ENCODE measurements around the gene TEX30. TPM values are rescaled to one million over a fixed set of nuclear protein-coding genes. Genes with fewer than 3 reads are reported as not detected.

The TEX30 gene
- total and polyA plus RNA-seq, 2 of the 4 experiments (the other 2 are of a cell fraction) = 8.1 to 10.4 TPM

DNA sequence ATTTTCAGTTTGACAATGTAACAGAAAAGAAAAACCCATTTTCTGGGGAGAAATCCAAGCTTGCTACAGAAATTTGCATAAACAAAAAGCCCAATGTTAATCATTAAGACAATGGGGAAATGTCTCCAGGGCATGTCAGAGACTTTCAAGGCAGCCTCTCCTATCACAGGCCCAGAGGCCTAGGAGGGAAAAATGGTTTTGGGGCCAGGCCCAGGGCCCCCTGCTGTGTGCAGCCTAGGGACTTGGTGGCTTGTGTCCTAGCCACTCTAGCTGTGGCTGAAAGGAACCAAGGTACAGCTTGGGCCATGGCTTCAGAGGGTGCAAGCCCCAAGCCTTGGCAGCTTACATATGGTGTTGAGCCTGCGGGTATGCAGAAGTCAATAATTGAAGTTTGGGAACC is 8.0 kb upstream of the TEX30 start:
- Histone ChIP-seq H4K5ac (ENCODE audit: low read depth, low read length) (no peak overlapping the region), H3K56ac (ENCODE audit: extremely low read depth, insufficient read depth, low read length) (no peak overlapping the region), H2BK120ac (ENCODE audit: low read depth, low read length) (no peak overlapping the region), H3K18ac (ENCODE audit: low read depth, low read length) (no peak overlapping the region), H3K23ac (ENCODE audit: low read depth, low read length) (no peak overlapping the region), H2BK20ac (ENCODE audit: low read depth, low read length) (no peak overlapping the region), H3K4me3 (ENCODE audit: insufficient read depth, low read depth, low read length) (no peak overlapping the region), H3K27me3 (ENCODE audit: control insufficient read depth, insufficient read depth, low read length) (no peaks in the 10 kb centered on the region), H3K9me1 (ENCODE audit: insufficient read depth, low read length) (no peaks in the 10 kb centered on the region), H2AK5ac (ENCODE audit: low read depth, low read length) (no peak overlapping the region), H4K20me1 (ENCODE audit: insufficient read depth, low read length) (no peaks in the 10 kb centered on the region), H2AFZ (replicated peaks; ENCODE audit: low read length, poor library complexity) (no peak overlapping the region), H3K4me2 (ENCODE audit: low read depth, low read length) (no peak overlapping the region), H2BK15ac (ENCODE audit: low read depth, low read length) (no peak overlapping the region), H3K36me3 (ENCODE audit: control insufficient read depth, insufficient read depth, low read length) (peaks cover 1% of the 10 kb centered on the region; the same call in 1 of the 2 replicates), H3K9me3 (ENCODE audit: control insufficient read depth, insufficient read depth, low read length) (no peaks in the 10 kb centered on the region), H3K27ac (ENCODE audit: insufficient read depth, low read length) (no peak overlapping the region), H4K91ac (ENCODE audit: insufficient read depth, low read depth, low read length) (no peak overlapping the region), H2AK9ac (replicated peaks; ENCODE audit: low read depth, low read length, poor library complexity) (no peak overlapping the region), H3K9ac (ENCODE audit: low read depth, low read length) (no peak overlapping the region), H3K4ac (ENCODE audit: low read depth, low read length) (no peak overlapping the region), H2BK5ac (ENCODE audit: low read depth, low read length, poor library complexity, severe bottlenecking) (no peak overlapping the region), H3K4me1 (ENCODE audit: control insufficient read depth, insufficient read depth, low read length) (no peaks in the 10 kb centered on the region), H3K14ac (replicated peaks; ENCODE audit: low read depth, low read length) (no peak overlapping the region), H3K79me1 (ENCODE audit: low read depth in 1 of 2, low read length in 2 of 2) (no peaks in the 10 kb centered on the region), H4K8ac (ENCODE audit: low read depth in 2 of 2, low read length in 2 of 2) (no peak overlapping the region)
- ChIA-PET CTCF (no interaction called here), POLR2A (ENCODE audit: unreplicated experiment) (no interaction called here)
- TF ChIP-seq SMC3 (IDR thresholded peaks at IDR 0.05; ENCODE audit: low read depth, low read length) (no peak), CEBPB (IDR thresholded peaks at IDR 0.05; ENCODE audit: low read depth, low read length) (no peak), FOS (IDR thresholded peaks at IDR 0.05; ENCODE audit: low read depth, low read length) (no peak), MXI1 (IDR thresholded peaks at IDR 0.05; ENCODE audit: borderline replicate concordance, low read depth, low read length) (no peak), MAZ (IDR thresholded peaks at IDR 0.05; ENCODE audit: borderline replicate concordance, low read depth, low read length) (no peak), NFE2L2 (IDR thresholded peaks at IDR 0.05; ENCODE audit: low read depth, low read length) (no peak), MAFK (IDR thresholded peaks at IDR 0.05; ENCODE audit: low read depth, low read length) (no peak), RAD21 (IDR thresholded peaks at IDR 0.05; ENCODE audit: low read length) (no peak), BHLHE40 (IDR thresholded peaks at IDR 0.05; ENCODE audit: low read depth, low read length) (no peak), CHD1 (IDR thresholded peaks at IDR 0.05; ENCODE audit: low read depth, low read length) (no peak), RFX5 (IDR thresholded peaks at IDR 0.05; ENCODE audit: low read depth, low read length) (no peak), RCOR1 (IDR thresholded peaks at IDR 0.05; ENCODE audit: insufficient replicate concordance, low read length) (no peak), POLR2A (IDR thresholded peaks at IDR 0.05; ENCODE audit: low read depth, low read length) (no peak)
- TF ChIP-seq, protein P1, sequence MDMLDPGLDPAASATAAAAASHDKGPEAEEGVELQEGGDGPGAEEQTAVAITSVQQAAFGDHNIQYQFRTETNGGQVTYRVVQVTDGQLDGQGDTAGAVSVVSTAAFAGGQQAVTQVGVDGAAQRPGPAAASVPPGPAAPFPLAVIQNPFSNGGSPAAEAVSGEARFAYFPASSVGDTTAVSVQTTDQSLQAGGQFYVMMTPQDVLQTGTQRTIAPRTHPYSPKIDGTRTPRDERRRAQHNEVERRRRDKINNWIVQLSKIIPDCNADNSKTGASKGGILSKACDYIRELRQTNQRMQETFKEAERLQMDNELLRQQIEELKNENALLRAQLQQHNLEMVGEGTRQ (IDR thresholded peaks at IDR 0.05; ENCODE audit: low read depth, low read length) = no peak
- TF ChIP-seq, protein P2, sequence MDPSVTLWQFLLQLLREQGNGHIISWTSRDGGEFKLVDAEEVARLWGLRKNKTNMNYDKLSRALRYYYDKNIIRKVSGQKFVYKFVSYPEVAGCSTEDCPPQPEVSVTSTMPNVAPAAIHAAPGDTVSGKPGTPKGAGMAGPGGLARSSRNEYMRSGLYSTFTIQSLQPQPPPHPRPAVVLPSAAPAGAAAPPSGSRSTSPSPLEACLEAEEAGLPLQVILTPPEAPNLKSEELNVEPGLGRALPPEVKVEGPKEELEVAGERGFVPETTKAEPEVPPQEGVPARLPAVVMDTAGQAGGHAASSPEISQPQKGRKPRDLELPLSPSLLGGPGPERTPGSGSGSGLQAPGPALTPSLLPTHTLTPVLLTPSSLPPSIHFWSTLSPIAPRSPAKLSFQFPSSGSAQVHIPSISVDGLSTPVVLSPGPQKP (IDR thresholded peaks at IDR 0.05; ENCODE audit: borderline replicate concordance, low read depth, low read length) = no peak
- TF ChIP-seq, protein P3, sequence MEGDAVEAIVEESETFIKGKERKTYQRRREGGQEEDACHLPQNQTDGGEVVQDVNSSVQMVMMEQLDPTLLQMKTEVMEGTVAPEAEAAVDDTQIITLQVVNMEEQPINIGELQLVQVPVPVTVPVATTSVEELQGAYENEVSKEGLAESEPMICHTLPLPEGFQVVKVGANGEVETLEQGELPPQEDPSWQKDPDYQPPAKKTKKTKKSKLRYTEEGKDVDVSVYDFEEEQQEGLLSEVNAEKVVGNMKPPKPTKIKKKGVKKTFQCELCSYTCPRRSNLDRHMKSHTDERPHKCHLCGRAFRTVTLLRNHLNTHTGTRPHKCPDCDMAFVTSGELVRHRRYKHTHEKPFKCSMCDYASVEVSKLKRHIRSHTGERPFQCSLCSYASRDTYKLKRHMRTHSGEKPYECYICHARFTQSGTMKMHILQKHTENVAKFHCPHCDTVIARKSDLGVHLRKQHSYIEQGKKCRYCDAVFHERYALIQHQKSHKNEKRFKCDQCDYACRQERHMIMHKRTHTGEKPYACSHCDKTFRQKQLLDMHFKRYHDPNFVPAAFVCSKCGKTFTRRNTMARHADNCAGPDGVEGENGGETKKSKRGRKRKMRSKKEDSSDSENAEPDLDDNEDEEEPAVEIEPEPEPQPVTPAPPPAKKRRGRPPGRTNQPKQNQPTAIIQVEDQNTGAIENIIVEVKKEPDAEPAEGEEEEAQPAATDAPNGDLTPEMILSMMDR (conservative IDR thresholded peaks at IDR 0.05; ENCODE audit: low read depth, low read length) = no peak
- DNase-seq = no peak
- intact Hi-C loops (cut with micrococcal nuclease) = no loop called here
- ATAC-seq (ENCODE audit: low read depth) = no peak
- WGBS, 2 experiments (ENCODE audit: extremely low coverage in 2 of 2, insufficient read length in 1 of 2) = no CpG with 5 or more reads among the region's 1 CpG
- dilution Hi-C loops (cut with HindIII; ENCODE audit: low sequenced_read_pairs, unreplicated experiment) = no loop called here
- in situ Hi-C loops (cut with MboI; ENCODE audit: low sequenced_read_pairs) = no loop called here
- no TSS peak for BruUV-seq (replicated peaks)
